ENCODE measurements around the gene NOLC1.

GRCh38 chr10:102115775-102116174 is 36.4 kb upstream of the NOLC1 start:
- TF ChIP-seq CTCF (IDR thresholded peaks at IDR 0.05) (no peak), POLR2A (IDR thresholded peaks at IDR 0.05) (no peak)
